Choroid plexus epithelial cell (primary cell): ENCODE data around the gene CD1C.
"Not testable (repeated sequence)": the region's sequence is repeated elsewhere in the genome, so short reads cannot be mapped to it uniquely, and the experiment has no call there.

ENCODE experiments used
- DNase-seq: peaks from one replicate; pipeline ENCODE4 v3.0.0-alpha.2; 2010; ENCODE audit warnings: low read depth
- H3K4me3 ChIP-seq: 2 replicates; pipeline ENCODE4 v1.5.1; 2011; ENCODE audit warnings: low read depth, mild to moderate bottlenecking, control low read depth, low read length, moderate library complexity
- CTCF ChIP-seq: conservative IDR thresholded peaks from 2 replicates; pipeline ENCODE4 v1.5.1; 2011; ENCODE audit warnings: low read depth, mild to moderate bottlenecking, control low read depth, inconsistent platforms, low read length, moderate library complexity

Gene CD1C

GRCh38 chr1:158257888-158258287, 31.8 kb upstream of the CD1C start:
- no peak for TF ChIP-seq CTCF
- no peak for DNase-seq
- no peak overlapping the region for H3K4me3 ChIP-seq

- H3K4me3 ChIP-seq: no peak overlapping the region
- no peak for DNase-seq
- no peak for TF ChIP-seq CTCF
Observed at GRCh38 chr1:158259117-158259516, 30.6 kb upstream of the CD1C start.

GRCh38 chr1:158272681-158273080, 17.0 kb upstream of the CD1C start:
- no peak overlapping the region for H3K4me3 ChIP-seq
- no peak for DNase-seq
- TF ChIP-seq CTCF: no peak

- H3K4me3 ChIP-seq: no peak overlapping the region
- TF ChIP-seq CTCF: no peak
- no peak for DNase-seq
Observed at GRCh38 chr1:158274797-158275196, 14.9 kb upstream of the CD1C start.

- not testable (repeated sequence) for DNase-seq, H3K4me3 ChIP-seq
Observed at GRCh38 chr1:158282421-158282820, 7.3 kb upstream of the CD1C start.

GRCh38 chr1:158283965-158284364, 5.8 kb upstream of the CD1C start:
- no peak for DNase-seq
- H3K4me3 ChIP-seq: no peak overlapping the region
- TF ChIP-seq CTCF: no peak

- TF ChIP-seq CTCF: no peak
- H3K4me3 ChIP-seq: no peak overlapping the region
- DNase-seq: no peak
Observed at GRCh38 chr1:158285756-158286241, 3.9 kb upstream of the CD1C start.

- no peak for DNase-seq
- TF ChIP-seq CTCF: no peak
- no peak overlapping the region for H3K4me3 ChIP-seq
Observed at GRCh38 chr1:158286487-158286886, 3.2 kb upstream of the CD1C start.
